Lower leg skin (tissue), 4 donors: ENCODE data around the gene SCUBE1. TPM values are rescaled to one million over a fixed set of nuclear protein-coding genes. Genes with fewer than 3 reads are reported as not detected.

Source experiments
- DNase-seq, 2 donors: peaks; one replicate each; pipeline ENCODE4 v3.0.0-alpha.2; 2019; ENCODE audit warnings: low spot score in 2 of 2
- H3K4me3 ChIP-seq: fragments of 200-600 bp; sonication (generic); 2 replicates; pipeline ENCODE4 v1.5.1; 2017; ENCODE audit warnings: mild to moderate bottlenecking, low read depth; ENCODE audit not compliant: poor library complexity, severe bottlenecking
- CTCF ChIP-seq, 3 donors: fragments of 450-650 bp; IDR thresholded peaks; one replicate each; pipeline ENCODE4 v1.5.1; 2016; ENCODE audit warnings: antibody characterized with exemption in 3 of 3, mild to moderate bottlenecking in 3 of 3, moderate library complexity in 2 of 3
- POLR2A ChIP-seq, 2 donors: fragments of 450-650 bp; IDR thresholded peaks; one replicate each; pipeline ENCODE4 v1.6.1; 2016 to 2017; ENCODE audit warnings: antibody characterized with exemption in 2 of 2, mild to moderate bottlenecking in 1 of 2, moderate library complexity in 1 of 2
- WGBS, 2 donors: methylation state at CpG; one replicate each; pipeline ENCODE4 v1.1.5; 2018; 5-methylcytosine and 5-hydroxymethylcytosine counted together
- intact Hi-C: fragments of 100-400 bp; cut with DNase I; formaldehyde crosslinking; loops from one replicate; pipeline ENCODE4 v1.15.0; 2023; ENCODE audit warnings: low total_unique reads
- total RNA-seq, 4 donors: library from RNA; depleted of rRNA; stranded (reverse); fragments of >200 nt; gene quantifications; one replicate each; pipeline ENCODE4 v1.1.0, GENCODE V29; 2016

The SCUBE1 gene
- total RNA-seq, 4 donors from 2014 or later: 0.20 to 1.1 (median 0.28) TPM

GRCh38 chr22:43240614-43241013 lies 102.6 kb downstream of the SCUBE1 start:
- TF ChIP-seq CTCF (IDR thresholded peaks at IDR 0.05) (no peak), POLR2A (IDR thresholded peaks at IDR 0.05) (no peak)
- no peak overlapping the region for H3K4me3 ChIP-seq
- WGBS, 2 donors: 82 to 87% methylated on average over 7 of the region's 7 CpGs
- intact Hi-C loops: loop anchor here (10.0 kb wide), 1 partner anchor 114 kb away; no protein-coding TSS in a partner anchor
- DNase-seq: no peak

- intact Hi-C loops: loop anchor here (10.0 kb wide), 1 partner anchor 115 kb away; no protein-coding TSS in a partner anchor
- WGBS, 2 donors: 69 to 71% methylated on average over 9 of the region's 9 CpGs
- TF ChIP-seq CTCF (IDR thresholded peaks at IDR 0.05): no peak
- no peak for TF ChIP-seq POLR2A (IDR thresholded peaks at IDR 0.05)
- no peak overlapping the region for H3K4me3 ChIP-seq
- no peak for DNase-seq
These were observed 103.2 kb downstream of the SCUBE1 start for GRCh38 chr22:43239956-43240355.

GRCh38 chr22:43239193-43239780 lies 103.9 kb downstream of the SCUBE1 start:
- TF ChIP-seq CTCF (IDR thresholded peaks at IDR 0.05): no peak
- TF ChIP-seq POLR2A (IDR thresholded peaks at IDR 0.05): no peak
- no peak overlapping the region for H3K4me3 ChIP-seq
- 34 to 55% methylated on average over 7 of the region's 7 CpGs for WGBS, 2 donors
- intact Hi-C loops: no loop called here
- no peak for DNase-seq

GRCh38 chr22:43238526-43239006 lies 104.6 kb downstream of the SCUBE1 start:
- 72 to 73% methylated on average over 19 of the region's 19 CpGs for WGBS, 2 donors
- intact Hi-C loops: no loop called here
- no peak for DNase-seq
- no peak for TF ChIP-seq POLR2A (IDR thresholded peaks at IDR 0.05)
- TF ChIP-seq CTCF (IDR thresholded peaks at IDR 0.05): no peak
- no peak overlapping the region for H3K4me3 ChIP-seq

- TF ChIP-seq POLR2A (IDR thresholded peaks at IDR 0.05): no peak
- TF ChIP-seq CTCF (IDR thresholded peaks at IDR 0.05): no peak
- DNase-seq: no peak
- WGBS, 2 donors: 77 to 78% methylated on average over 8 to 9 of the region's 9 CpGs
- H3K4me3 ChIP-seq: no peak overlapping the region
- intact Hi-C loops: no loop called here
These were observed 105.9 kb downstream of the SCUBE1 start for GRCh38 chr22:43237280-43237679.
